Smooth muscle cell (in vitro differentiated cells): ENCODE measurements around the gene CYP4F3. TPM values are rescaled to one million over a fixed set of nuclear protein-coding genes. Genes with fewer than 3 reads are reported as not detected.
"Not testable (repeated sequence)": the region's sequence is repeated elsewhere in the genome, so short reads cannot be mapped to it uniquely, and the experiment has no call there.

Source experiments
- DNase-seq: peaks from one replicate; lab custom pipeline; 2025; ENCODE audit not compliant: unreplicated experiment; lab: John Stamatoyannopoulos, UW
- H2AFZ ChIP-seq: fragments of 200-600 bp; sonication (generic); 2 replicates; pipeline ENCODE4 v1.6.0; 2016; ENCODE audit warnings: antibody characterized with exemption, low read depth, mild to moderate bottlenecking
- H3F3A ChIP-seq: fragments of 200-600 bp; sonication (generic); 2 replicates; pipeline ENCODE4 v1.6.0; 2017; ENCODE audit warnings: antibody characterized with exemption, low read depth
- H3K27ac ChIP-seq: fragments of 200-600 bp; sonication (generic); 2 replicates; pipeline ENCODE4 v1.5.1; 2016; ENCODE audit warnings: low read depth, mild to moderate bottlenecking
- H3K27me3 ChIP-seq: fragments of 200-600 bp; sonication (generic); 2 replicates; pipeline ENCODE4 v1.6.1; 2016; ENCODE audit warnings: low read depth, mild to moderate bottlenecking
- H3K36me3 ChIP-seq: fragments of 200-600 bp; sonication (generic); 2 replicates; pipeline ENCODE4 v1.5.1; 2016; ENCODE audit warnings: low read depth
- H3K4me1 ChIP-seq: fragments of 200-600 bp; sonication (generic); 2 replicates; pipeline ENCODE4 v1.5.1; 2016; ENCODE audit warnings: low read depth
- H3K4me2 ChIP-seq: fragments of 200-600 bp; sonication (generic); 2 replicates; pipeline ENCODE4 v1.6.0; 2016; ENCODE audit warnings: mild to moderate bottlenecking
- H3K4me3 ChIP-seq: fragments of 200-600 bp; sonication (generic); 2 replicates; pipeline ENCODE4 v1.5.1; 2016; ENCODE audit warnings: mild to moderate bottlenecking
- H3K79me2 ChIP-seq: fragments of 200-600 bp; sonication (generic); 2 replicates; pipeline ENCODE4 v1.6.0; 2016; ENCODE audit warnings: low read depth, mild to moderate bottlenecking
- H3K9ac ChIP-seq: fragments of 200-600 bp; sonication (generic); 2 replicates; pipeline ENCODE4 v1.6.0; 2016; ENCODE audit warnings: low read depth
- H3K9me3 ChIP-seq: fragments of 200-600 bp; sonication (generic); replicated peaks from 2 replicates; pipeline ENCODE4 v1.5.1; 2016; ENCODE audit warnings: low read depth
- H4K20me1 ChIP-seq: fragments of 200-600 bp; sonication (generic); 2 replicates; pipeline ENCODE4 v1.6.0; 2016; ENCODE audit warnings: low read depth
- CTCF ChIP-seq: fragments of 200-600 bp; sonication (generic); IDR thresholded peaks from 2 replicates; pipeline ENCODE4 v1.5.1; 2017; ENCODE audit warnings: borderline replicate concordance, mild to moderate bottlenecking, antibody characterized with exemption; ENCODE audit not compliant: insufficient read depth, poor library complexity, severe bottlenecking
- WGBS: methylation state at CpG from one replicate; pipeline ENCODE4 v1.1.7; 2016; ENCODE audit warnings: low lambda C conversion rate; 5-methylcytosine and 5-hydroxymethylcytosine counted together
- polyA plus RNA-seq: library from polyadenylated mRNA; unstranded; fragments of >200 nt; fragmentation: Nextera tagmentation; extraction: Ambion mirVana; gene quantifications from 2 replicates; pipeline ENCODE4 v1.2.1, GENCODE V29; 2016
- total RNA-seq: library from RNA; depleted of rRNA; stranded (reverse); fragments of >200 nt; gene quantifications from 2 replicates; pipeline ENCODE4 v1.2.3, GENCODE V29; 2014

Gene CYP4F3
- total RNA-seq (not detected in 2 replicates), polyA plus RNA-seq (not detected in 2 replicates)

GRCh38 chr19:15640294-15640903 lies at the start of gene CYP4F3:
TSS of gene CYP4F3 (plus strand) at chr19:15640897. CDS start at chr19:15641416, 519 bp downstream.
- H3K4me3 ChIP-seq = no peak within 1 kb of the TSS
- no peaks in the 10 kb centered on the region for H3K9me3 ChIP-seq
- no peaks in the 10 kb centered on the region for H3F3A ChIP-seq
- no peak for TF ChIP-seq CTCF
- H3K36me3 ChIP-seq = no peaks in the 10 kb centered on the region
- no peak within 1 kb of the TSS for H3K9ac ChIP-seq
- no peak within 1 kb of the TSS for H3K27ac ChIP-seq
- 76% methylated on average over 6 of the region's 6 CpGs for WGBS
- no peaks in the 10 kb centered on the region for H3K79me2 ChIP-seq
- H3K4me2 ChIP-seq = no peak within 1 kb of the TSS
- H2AFZ ChIP-seq = no peak within 1 kb of the TSS
- H4K20me1 ChIP-seq = no peaks in the 10 kb centered on the region
- no peaks in the 10 kb centered on the region for H3K27me3 ChIP-seq
- H3K4me1 ChIP-seq = no peaks in the 10 kb centered on the region
- DNase-seq = no peak

- TF ChIP-seq CTCF = no peak
- Histone ChIP-seq H3K27ac (no peak overlapping the region), H3K4me3 (no peak overlapping the region), H4K20me1 (no peaks in the 10 kb centered on the region), H3F3A (no peaks in the 10 kb centered on the region), H3K9me3 (peaks cover 7% of the 10 kb centered on the region), H3K9ac (no peak overlapping the region), H3K4me2 (no peak overlapping the region), H3K36me3 (no peaks in the 10 kb centered on the region), H2AFZ (no peak overlapping the region), H3K4me1 (no peaks in the 10 kb centered on the region), H3K27me3 (no peaks in the 10 kb centered on the region), H3K79me2 (no peaks in the 10 kb centered on the region)
- no peak for DNase-seq
- WGBS = 76% methylated on average over 4 of the region's 4 CpGs
Measured at GRCh38 chr19:15591796-15592195, 48.9 kb upstream of the CYP4F3 start.

GRCh38 chr19:15592506-15592905 lies 48.2 kb upstream of the CYP4F3 start:
- H2AFZ ChIP-seq, H3K4me1 ChIP-seq: not testable (repeated sequence)
- WGBS = 25% methylated on average over 5 of the region's 5 CpGs

GRCh38 chr19:15593766-15594165 lies 46.9 kb upstream of the CYP4F3 start:
- not testable (repeated sequence) for H2AFZ ChIP-seq, H3K4me3 ChIP-seq, H3K79me2 ChIP-seq, H3K9me3 ChIP-seq, H3K27me3 ChIP-seq, H3K4me1 ChIP-seq, H3K4me2 ChIP-seq, H4K20me1 ChIP-seq, H3F3A ChIP-seq, H3K9ac ChIP-seq, H3K27ac ChIP-seq, DNase-seq, H3K36me3 ChIP-seq
- 71% methylated on average over 4 of the region's 4 CpGs for WGBS

More at GRCh38 chr19:15592506-15592905, 48.2 kb upstream of the CYP4F3 start:
- not testable (repeated sequence) for H3K27me3 ChIP-seq, DNase-seq, H4K20me1 ChIP-seq, H3K9me3 ChIP-seq, H3K79me2 ChIP-seq, H3K27ac ChIP-seq, H3K36me3 ChIP-seq, H3K4me2 ChIP-seq, H3K9ac ChIP-seq, H3F3A ChIP-seq, H3K4me3 ChIP-seq
